Measurements from ENCODE around the gene LCN6.
"Not testable (repeated sequence)": the region's sequence is repeated elsewhere in the genome, so short reads cannot be mapped to it uniquely, and the experiment has no call there.

LCN6 gene

GRCh38 chr9:136762915-136763648, 14.8 kb upstream of the LCN6 start:
- H3K27me3 ChIP-seq = peaks cover 50% of the 10 kb centered on the region
- no peak for TF ChIP-seq CTCF (IDR thresholded peaks at IDR 0.05)

GRCh38 chr9:136762221-136762691, 13.9 kb upstream of the LCN6 start:
- Histone ChIP-seq H3K4me1 (ENCODE audit: control insufficient read depth in 1 of 2, insufficient read depth in 1 of 2, low read depth in 1 of 2, low read length in 1 of 2) (no peaks in the 10 kb centered on the region), H3K27me3 (peaks cover 42% of the 10 kb centered on the region)
- no peak for TF ChIP-seq CTCF (IDR thresholded peaks at IDR 0.05)

More at GRCh38 chr9:136762915-136763648, 14.8 kb upstream of the LCN6 start:
- no peaks in the 10 kb centered on the region for H3K36me3 ChIP-seq
- H3K9me3 ChIP-seq = no peaks in the 10 kb centered on the region
- H3K4me3 ChIP-seq (ENCODE audit: low read depth in 1 of 2, low read length in 1 of 2) = no peak overlapping the region
- no peak overlapping the region for H3K27ac ChIP-seq
- no peaks in the 10 kb centered on the region for H3K4me1 ChIP-seq (ENCODE audit: control insufficient read depth in 1 of 2, insufficient read depth in 1 of 2, low read depth in 1 of 2, low read length in 1 of 2)

GRCh38 chr9:136761545-136761981, 13.2 kb upstream of the LCN6 start:
- Histone ChIP-seq H3K27ac (no peak overlapping the region), H3K9me3 (no peaks in the 10 kb centered on the region), H3K4me3 (ENCODE audit: low read depth in 1 of 2, low read length in 1 of 2) (no peak overlapping the region), H3K36me3 (no peaks in the 10 kb centered on the region), H3K27me3 (peaks cover 39% of the 10 kb centered on the region), H3K4me1 (ENCODE audit: control insufficient read depth in 1 of 2, insufficient read depth in 1 of 2, low read depth in 1 of 2, low read length in 1 of 2) (no peaks in the 10 kb centered on the region)
- TF ChIP-seq CTCF (IDR thresholded peaks at IDR 0.05) = no peak

More at GRCh38 chr9:136762221-136762691, 13.9 kb upstream of the LCN6 start:
- Histone ChIP-seq H3K27ac (no peak overlapping the region), H3K4me3 (ENCODE audit: low read depth in 1 of 2, low read length in 1 of 2) (no peak overlapping the region), H3K36me3 (no peaks in the 10 kb centered on the region), H3K9me3 (no peaks in the 10 kb centered on the region)

- H3K4me1 ChIP-seq (ENCODE audit: control insufficient read depth in 1 of 2, insufficient read depth in 1 of 2, low read depth in 1 of 2, low read length in 1 of 2); H3K9me3 ChIP-seq; H3K4me3 ChIP-seq (ENCODE audit: low read depth in 1 of 2, low read length in 1 of 2); H3K36me3 ChIP-seq; H3K27ac ChIP-seq: not testable (repeated sequence)
- peaks cover 39% of the 10 kb centered on the region for H3K27me3 ChIP-seq
Measured at GRCh38 chr9:136760834-136761544, 12.7 kb upstream of the LCN6 start.

GRCh38 chr9:136760424-136760823, 12.1 kb upstream of the LCN6 start:
- H3K27me3 ChIP-seq = peaks cover 39% of the 10 kb centered on the region
- H3K27ac ChIP-seq = no peak overlapping the region
- no peaks in the 10 kb centered on the region for H3K9me3 ChIP-seq
- TF ChIP-seq CTCF (IDR thresholded peaks at IDR 0.05) = no peak
- H3K4me3 ChIP-seq (ENCODE audit: low read depth in 1 of 2, low read length in 1 of 2) = no peak overlapping the region
- H3K36me3 ChIP-seq = no peaks in the 10 kb centered on the region
- no peaks in the 10 kb centered on the region for H3K4me1 ChIP-seq (ENCODE audit: control insufficient read depth in 1 of 2, insufficient read depth in 1 of 2, low read depth in 1 of 2, low read length in 1 of 2)

All from neutrophil (primary cell).